ENCODE results near the gene VCL.
"Not testable (repeated sequence)": the region's sequence is repeated elsewhere in the genome, so short reads cannot be mapped to it uniquely, and the experiment has no call there.

Gene VCL

GRCh38 chr10:73995035-73995358, 2.9 kb upstream of the VCL start:
- Histone ChIP-seq H3K9ac (ENCODE audit: insufficient read length) (no peak overlapping the region), H3K36me3 (ENCODE audit: insufficient read depth, low read length) (no peaks in the 10 kb centered on the region), H3K4me3 (no peak overlapping the region), H3K27ac (no peak overlapping the region), H3K9me3 (ENCODE audit: low read depth, low read length) (no peaks in the 10 kb centered on the region)
- TF ChIP-seq EZH2 (IDR thresholded peaks at IDR 0.05) (no peak), POLR2AphosphoS5 (IDR thresholded peaks at IDR 0.05; ENCODE audit: borderline replicate concordance, low read depth, low read length) (no peak)
- DNase-seq (ENCODE audit: low read depth, low spot score) = no peak

DNA sequence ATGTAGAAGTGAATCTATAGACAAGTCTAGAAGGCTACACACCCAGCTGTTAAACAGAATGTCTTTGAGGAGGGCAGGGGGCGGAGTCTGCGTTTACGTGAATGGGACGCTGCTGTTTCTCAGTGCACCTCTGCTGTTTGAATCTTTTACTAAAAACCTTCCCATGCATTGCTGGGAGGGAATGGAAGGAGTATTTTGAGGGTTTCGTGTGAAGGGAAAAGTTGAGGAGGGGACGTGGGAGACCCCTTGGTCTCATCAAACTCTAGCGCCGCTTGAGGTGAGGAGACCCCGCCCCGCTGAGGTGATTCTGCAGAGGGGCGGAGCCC, 492 bp upstream of the VCL start:
- Histone ChIP-seq H3K4me3 (peak overlapping the region; percentile 84), H3K9me3 (ENCODE audit: low read depth, low read length) (no peaks in the 10 kb centered on the region), H3K27ac (peak overlapping the region; percentile 88), H3K36me3 (ENCODE audit: insufficient read depth, low read length) (no peaks in the 10 kb centered on the region), H3K9ac (ENCODE audit: insufficient read length) (peak overlapping the region; percentile 79)
- no peak for TF ChIP-seq EZH2 (IDR thresholded peaks at IDR 0.05)
- TF ChIP-seq FOXP2 (optimal IDR thresholded peaks at IDR 0.05; ENCODE audit: control extremely low read depth, extremely low read length, insufficient read depth) = no peak
- TF ChIP-seq POLR2AphosphoS5 (IDR thresholded peaks at IDR 0.05; ENCODE audit: borderline replicate concordance, low read depth, low read length) = no peak
- DNase-seq (ENCODE audit: low read depth, low spot score) = no peak

- no peaks in the 10 kb centered on the region for H3K36me3 ChIP-seq (ENCODE audit: insufficient read depth, low read length)
- TF ChIP-seq EZH2 (IDR thresholded peaks at IDR 0.05) = no peak
- TF ChIP-seq POLR2AphosphoS5 (IDR thresholded peaks at IDR 0.05; ENCODE audit: borderline replicate concordance, low read depth, low read length) = no peak
- no peak for TF ChIP-seq FOXP2 (optimal IDR thresholded peaks at IDR 0.05; ENCODE audit: control extremely low read depth, extremely low read length, insufficient read depth)
- peak overlapping the region; percentile 86 for H3K4me3 ChIP-seq
- DNase-seq (ENCODE audit: low read depth, low spot score) = no peak
- H3K9me3 ChIP-seq (ENCODE audit: low read depth, low read length) = no peaks in the 10 kb centered on the region
- H3K27ac ChIP-seq = peak overlapping the region; percentile 57; the same call in 1 of the 2 replicates
- H3K9ac ChIP-seq (ENCODE audit: insufficient read length) = peak overlapping the region; percentile 94
These were observed 660 bp downstream of the VCL start for GRCh38 chr10:73998623-73998928.

GRCh38 chr10:73998929-73999691, 1.2 kb downstream of the VCL start:
- DNase-seq (ENCODE audit: low read depth, low spot score) = no peak
- H3K9me3 ChIP-seq (ENCODE audit: low read depth, low read length) = no peaks in the 10 kb centered on the region
- peak overlapping the region; percentile 86 for H3K4me3 ChIP-seq
- no peaks in the 10 kb centered on the region for H3K36me3 ChIP-seq (ENCODE audit: insufficient read depth, low read length)
- H3K9ac ChIP-seq (ENCODE audit: insufficient read length) = peak overlapping the region; percentile 94
- peak overlapping the region; percentile 53; the same call in 1 of the 2 replicates for H3K27ac ChIP-seq
- TF ChIP-seq POLR2AphosphoS5 (IDR thresholded peaks at IDR 0.05; ENCODE audit: borderline replicate concordance, low read depth, low read length) (no peak), EZH2 (IDR thresholded peaks at IDR 0.05) (no peak), FOXP2 (optimal IDR thresholded peaks at IDR 0.05; ENCODE audit: control extremely low read depth, extremely low read length, insufficient read depth) (no peak)

- peak overlapping the region; percentile 86 for H3K4me3 ChIP-seq
- peak overlapping the region; percentile 94 for H3K9ac ChIP-seq (ENCODE audit: insufficient read length)
- TF ChIP-seq FOXP2 (optimal IDR thresholded peaks at IDR 0.05; ENCODE audit: control extremely low read depth, extremely low read length, insufficient read depth) (no peak), POLR2AphosphoS5 (IDR thresholded peaks at IDR 0.05; ENCODE audit: borderline replicate concordance, low read depth, low read length) (no peak), EZH2 (IDR thresholded peaks at IDR 0.05) (no peak)
These were observed 1.8 kb downstream of the VCL start for GRCh38 chr10:73999703-74000102.

DNA sequence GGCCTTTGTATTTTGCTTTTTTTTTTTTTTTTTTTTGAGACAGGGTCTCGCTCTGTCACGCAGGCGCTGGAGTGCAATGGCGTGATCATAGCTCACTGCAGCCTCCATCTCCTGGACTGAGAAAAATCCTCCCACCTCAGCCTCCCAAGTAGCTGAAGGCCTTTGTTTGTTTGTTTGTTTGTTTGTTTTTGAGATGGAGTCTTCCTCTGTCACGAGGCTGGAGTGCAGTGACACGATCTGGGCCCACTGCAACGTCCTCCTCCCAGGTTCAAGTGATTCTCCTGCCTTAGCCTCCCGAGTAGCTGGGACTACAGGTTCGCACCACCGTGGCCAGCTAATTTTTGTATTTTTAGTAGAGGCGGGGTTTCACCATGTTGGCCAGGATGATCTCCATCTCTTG, 2.3 kb downstream of the VCL start:
- H3K4me3 ChIP-seq = peak overlapping the region; percentile 86
- H3K36me3 ChIP-seq (ENCODE audit: insufficient read depth, low read length); H3K9ac ChIP-seq (ENCODE audit: insufficient read length); DNase-seq (ENCODE audit: low read depth, low spot score); H3K9me3 ChIP-seq (ENCODE audit: low read depth, low read length); H3K27ac ChIP-seq: not testable (repeated sequence)

More at GRCh38 chr10:73999703-74000102, 1.8 kb downstream of the VCL start:
- DNase-seq (ENCODE audit: low read depth, low spot score) = no peak
- Histone ChIP-seq H3K27ac (peak overlapping the region; percentile 53; the same call in 1 of the 2 replicates), H3K9me3 (ENCODE audit: low read depth, low read length) (no peaks in the 10 kb centered on the region), H3K36me3 (ENCODE audit: insufficient read depth, low read length) (no peaks in the 10 kb centered on the region)

DNA sequence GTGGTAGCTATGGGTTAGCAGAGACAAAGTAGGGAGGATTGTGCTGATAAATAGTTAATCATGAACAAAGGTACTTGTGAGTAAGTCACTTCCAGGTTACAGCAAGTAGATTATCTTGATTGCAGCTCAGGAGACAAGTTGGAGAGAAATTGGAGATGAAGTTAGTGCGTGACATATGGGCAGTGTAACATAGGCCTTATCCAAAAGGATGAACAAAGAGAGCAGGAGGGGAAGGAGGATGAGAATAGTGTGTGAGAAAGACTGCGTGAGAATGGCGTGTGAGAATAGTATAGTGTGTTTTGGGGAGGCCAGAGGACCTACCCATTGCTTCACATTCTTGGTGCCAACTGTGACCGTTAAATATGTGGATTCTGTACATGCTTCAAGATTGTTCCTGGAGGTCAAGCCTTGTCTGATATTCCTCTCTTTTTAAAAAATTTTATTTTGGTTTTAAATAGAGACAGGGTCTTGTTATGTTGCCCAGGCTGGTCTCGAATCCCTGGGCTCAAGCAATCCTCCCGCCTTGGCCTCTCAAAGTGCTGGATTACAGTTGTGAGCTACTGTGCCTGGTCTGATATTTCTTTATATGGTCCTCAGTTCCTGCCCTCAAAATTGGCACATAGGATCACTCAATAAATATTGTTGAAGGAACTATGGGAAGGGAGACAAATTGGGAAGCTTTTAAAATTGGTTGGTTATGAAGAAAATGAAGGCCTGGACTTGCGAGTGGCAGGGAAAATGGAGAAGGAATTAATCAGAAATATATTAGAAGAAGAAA, 3.2 kb downstream of the VCL start:
- TF ChIP-seq EZH2 (IDR thresholded peaks at IDR 0.05) (no peak), POLR2AphosphoS5 (IDR thresholded peaks at IDR 0.05; ENCODE audit: borderline replicate concordance, low read depth, low read length) (no peak), FOXP2 (optimal IDR thresholded peaks at IDR 0.05; ENCODE audit: control extremely low read depth, extremely low read length, insufficient read depth) (no peak)
- no peaks in the 10 kb centered on the region for H3K36me3 ChIP-seq (ENCODE audit: insufficient read depth, low read length)
- DNase-seq (ENCODE audit: low read depth, low spot score) = no peak
- H3K4me3 ChIP-seq = no peak overlapping the region
- no peak overlapping the region for H3K27ac ChIP-seq
- no peak overlapping the region for H3K9ac ChIP-seq (ENCODE audit: insufficient read length)
- H3K9me3 ChIP-seq (ENCODE audit: low read depth, low read length) = no peaks in the 10 kb centered on the region

DNA sequence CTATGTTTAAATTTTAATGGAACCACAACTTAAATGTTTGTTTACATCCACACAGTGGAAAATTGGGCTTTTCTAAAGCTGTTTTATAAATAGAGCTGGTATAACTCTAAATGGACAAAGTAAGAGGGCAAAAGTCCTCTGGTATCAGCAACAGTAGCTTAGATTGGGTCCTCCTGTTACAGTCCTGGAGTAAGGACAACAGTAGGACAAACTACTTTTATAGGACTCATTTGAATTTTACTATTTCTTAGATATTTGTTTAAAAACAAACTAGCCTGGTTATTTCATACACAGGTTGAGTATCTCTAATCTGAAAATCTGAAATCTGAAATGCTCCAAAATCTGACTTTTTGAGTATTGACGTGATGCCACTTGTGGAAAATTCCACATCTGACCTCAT, 8.4 kb downstream of the VCL start:
- TF ChIP-seq POLR2AphosphoS5 (IDR thresholded peaks at IDR 0.05; ENCODE audit: borderline replicate concordance, low read depth, low read length) (no peak), FOXP2 (optimal IDR thresholded peaks at IDR 0.05; ENCODE audit: control extremely low read depth, extremely low read length, insufficient read depth) (no peak), EZH2 (IDR thresholded peaks at IDR 0.05) (no peak)
- Histone ChIP-seq H3K4me3 (no peak overlapping the region), H3K9me3 (ENCODE audit: low read depth, low read length) (no peaks in the 10 kb centered on the region), H3K27ac (no peak overlapping the region), H3K36me3 (ENCODE audit: insufficient read depth, low read length) (no peaks in the 10 kb centered on the region), H3K9ac (ENCODE audit: insufficient read length) (no peak overlapping the region)
- no peak for DNase-seq (ENCODE audit: low read depth, low spot score)

All from SK-N-MC (cell line).